GM18873 (cell line): ENCODE results near the gene TSPAN17.
"Not testable (repeated sequence)": the region's sequence is repeated elsewhere in the genome, so short reads cannot be mapped to it uniquely, and the experiment has no call there.

ENCODE experiments used
- ATAC-seq: cut with Tn5 transposase; IDR thresholded peaks from one replicate; pipeline ENCODE4 v1.9.1; 2021; ENCODE audit warnings: mild to moderate bottlenecking, moderate library complexity, moderate number of reproducible peaks; ENCODE audit not compliant: unreplicated experiment, low FRiP score

Gene TSPAN17

GRCh38 chr5:176647030-176647842 is at the start of gene TSPAN17:
TSS of gene TSPAN17 (plus strand) at chr5:176647484. CDS start at chr5:176647616, 132 bp downstream.
- ATAC-seq: peak; percentile 89

GRCh38 chr5:176599749-176600430 is 47.4 kb upstream of the TSPAN17 start:
- ATAC-seq: not testable (repeated sequence)

GRCh38 chr5:176601901-176602482 is 45.3 kb upstream of the TSPAN17 start:
- ATAC-seq: no peak

- ATAC-seq: no peak
Observed at GRCh38 chr5:176603091-176603490, 44.2 kb upstream of the TSPAN17 start.

GRCh38 chr5:176606032-176606431 is 41.3 kb upstream of the TSPAN17 start:
- ATAC-seq: no peak

GRCh38 chr5:176606875-176607274 is 40.4 kb upstream of the TSPAN17 start:
- ATAC-seq: no peak

- no peak for ATAC-seq
Observed at GRCh38 chr5:176608142-176608705, 39.1 kb upstream of the TSPAN17 start.

GRCh38 chr5:176608937-176609723 is 38.2 kb upstream of the TSPAN17 start:
- no peak for ATAC-seq

GRCh38 chr5:176609724-176610434 is 37.4 kb upstream of the TSPAN17 start, which contains the start of gene GPRIN1:
TSS of gene GPRIN1 (minus strand) at chr5:176610156. CDS start at chr5:176599834, 10,322 bp downstream.
- ATAC-seq: no peak

GRCh38 chr5:176610435-176610773 is 36.9 kb upstream of the TSPAN17 start:
- ATAC-seq: no peak

GRCh38 chr5:176611435-176611834 is 35.8 kb upstream of the TSPAN17 start:
- no peak for ATAC-seq

GRCh38 chr5:176612008-176612407 is 35.3 kb upstream of the TSPAN17 start:
- ATAC-seq: no peak

GRCh38 chr5:176612855-176613254 is 34.4 kb upstream of the TSPAN17 start:
- no peak for ATAC-seq

- no peak for ATAC-seq
Observed at GRCh38 chr5:176614805-176615478, 32.3 kb upstream of the TSPAN17 start.

- ATAC-seq: no peak
Observed at GRCh38 chr5:176616511-176616910, 30.8 kb upstream of the TSPAN17 start.

- no peak for ATAC-seq
Observed at GRCh38 chr5:176618783-176619182, 28.5 kb upstream of the TSPAN17 start.

- ATAC-seq: no peak
Observed at GRCh38 chr5:176619203-176619568, 28.1 kb upstream of the TSPAN17 start.

- ATAC-seq: no peak
Observed at GRCh38 chr5:176619569-176620332, 27.5 kb upstream of the TSPAN17 start.
